Psoas muscle (tissue), 8 donors: ENCODE measurements around the gene DPP10. TPM values are rescaled to one million over a fixed set of nuclear protein-coding genes. Genes with fewer than 3 reads are reported as not detected.
A peak's percentile ranks its signal among the peaks of the same experiment; 100 is the strongest.

ENCODE experiments used
- ATAC-seq, 4 donors: fragments of 200-7000 bp; cut with Tn5 transposase; one replicate each; pipeline ENCODE4 v1.9.1; 2020; ENCODE audit warnings: moderate library complexity in 3 of 4, mild to moderate bottlenecking in 2 of 4
- DNase-seq, 2 donors: peaks; one replicate each; pipeline ENCODE4 v3.0.0-alpha.2; 2020
- H3K27ac ChIP-seq: fragments of 200-600 bp; one replicate; pipeline ENCODE4 v1.8.0; 2022
- H3K27me3 ChIP-seq, 3 donors: fragments of 200-600 bp in 1 of 3; one replicate each; pipeline versions ENCODE4 v1.6.1 to v1.8.0; 2013 to 2022; ENCODE audit warnings: low read length in 2 of 3, mild to moderate bottlenecking in 2 of 3, moderate library complexity in 1 of 3; ENCODE audit not compliant: insufficient read depth in 3 of 3
- H3K36me3 ChIP-seq, 2 donors: fragments of 200-600 bp in 1 of 2; one replicate each; pipeline versions ENCODE4 v1.6.1 to v1.8.0; 2013 to 2022; ENCODE audit warnings: low read depth in 1 of 2, mild to moderate bottlenecking in 1 of 2, moderate library complexity in 1 of 2; ENCODE audit not compliant: insufficient read depth in 1 of 2
- H3K4me1 ChIP-seq: fragments of 200-600 bp; one replicate; pipeline ENCODE4 v1.8.0; 2022
- H3K4me3 ChIP-seq: fragments of 200-600 bp; one replicate; pipeline ENCODE4 v1.8.0; 2022; ENCODE audit warnings: mild to moderate bottlenecking
- H3K9me3 ChIP-seq: fragments of 200-600 bp; one replicate; pipeline ENCODE4 v1.8.0; 2022
- CTCF ChIP-seq: fragments of 200-600 bp; IDR thresholded peaks from one replicate; pipeline ENCODE4 v1.8.0; 2022; ENCODE audit warnings: antibody characterized with exemption
- WGBS, 3 donors: extraction: QIAGEN DNeasy Blood & Tissue Kit; methylation state at CpG; one replicate each; pipeline versions ENCODE4 v1.1.6 to v1.1.7; 2013; 5-methylcytosine and 5-hydroxymethylcytosine counted together
- intact Hi-C, 2 donors: fragments of 100-400 bp; cut with DNase I; formaldehyde crosslinking; loops; one replicate each; pipeline versions ENCODE4 v1.11.0 to v1.14.2; 2022
- polyA plus RNA-seq, 3 donors: library from polyadenylated mRNA; stranded (reverse); fragments of 200-250 nt; gene quantifications; one replicate each; pipeline ENCODE4 v1.2.3, GENCODE V29; 2013
- total RNA-seq, 4 donors: library from RNA; stranded (reverse); fragmentation: NEBNext Ultra II Directional in 2 of 4; extraction: Animal tissue kit (Norgen Biotek cat#: 25700) in 2 of 4; gene quantifications; one replicate each; pipeline versions ENCODE4 v1.2.1 to v1.2.4, GENCODE V29; 2021 to 2023
- donor health status: healthy with polysubstance abuse.
- donor health status: DM: no; HTN: no; CAD: no; lungs with moderate emphysema.
- donor health status: Bipolar disorder and iron deficiency.
- donor health status: healthy.
- donor health status: DM: yes; HTN: yes; CAD: no.
- donor health status: DM: no; HTN: no; CAD: no.
- donor health status: DM: no; HTN: no; CAD: no.
- donor health status: DM: yes; HTN: yes; CAD: no.

Gene DPP10
- total and polyA plus RNA-seq, 7 donors: 0.01 to 0.11 TPM; not detected in 5

- Histone ChIP-seq H3K27me3 (no peaks in the 10 kb centered on the region), H3K4me3 (no peak overlapping the region), H3K4me1 (no peaks in the 10 kb centered on the region), H3K9me3 (no peaks in the 10 kb centered on the region), H3K27ac (no peak overlapping the region), H3K36me3 (no peaks in the 10 kb centered on the region)
- no peak for TF ChIP-seq CTCF
- DNase-seq (no peak), ATAC-seq (no peak)
- intact Hi-C loops: loop anchor here in 1 of 2 donors (10.0 kb wide), 1 partner anchor 1320 kb away; no protein-coding TSS in a partner anchor
- 31 to 56% (median 44%) methylated on average over 1 of the region's 1 CpG for WGBS, 3 donors
Measured at GRCh38 chr2:115124817-115125216, 682.4 kb downstream of the DPP10 start.

- 60 to 67% (median 65%) methylated on average over 3 of the region's 3 CpGs for WGBS, 3 donors
- Histone ChIP-seq H3K36me3 (no peaks in the 10 kb centered on the region), H3K4me1 (no peaks in the 10 kb centered on the region), H3K27me3 (no peaks in the 10 kb centered on the region), H3K27ac (no peak overlapping the region), H3K4me3 (no peak overlapping the region), H3K9me3 (no peaks in the 10 kb centered on the region)
- TF ChIP-seq CTCF: no peak
- intact Hi-C loops: loop anchor here in 1 of 2 donors (10.0 kb wide), 1 partner anchor 1325 kb away; no protein-coding TSS in a partner anchor
- no peak for ATAC-seq
- no peak for DNase-seq
Measured at GRCh38 chr2:115129536-115129935, 687.1 kb downstream of the DPP10 start.

- TF ChIP-seq CTCF: no peak
- DNase-seq (no peak), ATAC-seq (no peak)
- 42 to 47% (median 45%) methylated on average over 12 of the region's 12 CpGs for WGBS, 3 donors
- Histone ChIP-seq H3K27me3 (peaks cover 8 to 49% (median 15%) of the 10 kb centered on the region in 3 donors), H3K4me1 (no peaks in the 10 kb centered on the region), H3K9me3 (no peaks in the 10 kb centered on the region), H3K27ac (no peak overlapping the region), H3K36me3 (no peaks in the 10 kb centered on the region), H3K4me3 (no peak overlapping the region)
- intact Hi-C loops: no loop called here
Measured at GRCh38 chr2:115160531-115161080, 718.2 kb downstream of the DPP10 start.

- no peak overlapping the region for H3K27ac ChIP-seq
- no peak for TF ChIP-seq CTCF
- no peaks in the 10 kb centered on the region for H3K4me1 ChIP-seq
- H3K4me3 ChIP-seq: peak overlapping the region; percentile 22
- H3K36me3 ChIP-seq: no peaks in the 10 kb centered on the region
- peaks cover 8 to 49% (median 15%) of the 10 kb centered on the region in 3 donors for H3K27me3 ChIP-seq
- no peaks in the 10 kb centered on the region for H3K9me3 ChIP-seq
- DNase-seq (peak; percentile 11 to 36), ATAC-seq (no peak)
- WGBS, 3 donors: 0 to 2% (median 2%) methylated on average over 21 to 86 of the region's 86 CpGs
- intact Hi-C loops: no loop called here
Measured at GRCh38 chr2:115161081-115161770, 718.8 kb downstream of the DPP10 start.
